Effector memory CD8-positive, alpha-beta T cell (primary cell): ENCODE results near the gene NEGR1.

Source experiments
- ATAC-seq: fragments of 150-1000 bp; cut with Tn5 transposase; replicated peaks from 2 replicates; pipeline ENCODE4 v1.10.0; 2021; ENCODE audit warnings: mild to moderate bottlenecking, moderate library complexity
- DNase-seq, 3 experiments: peaks; one replicate each; pipeline ENCODE4 v3.0.0; 2021
- H3K27ac Mint-ChIP-seq, 2 donors: one replicate each; pipeline ENCODE4 v1.8.0; 2022; ENCODE audit warnings: mild to moderate bottlenecking in 2 of 2, mixed read lengths in 2 of 2, moderate library complexity in 2 of 2
- H3K27me3 Mint-ChIP-seq, 2 donors: one replicate each; pipeline ENCODE4 v1.8.0; 2022; ENCODE audit warnings: mixed read lengths in 2 of 2
- H3K36me3 Mint-ChIP-seq: one replicate; pipeline ENCODE4 v1.8.0; 2022; ENCODE audit warnings: mild to moderate bottlenecking, moderate library complexity, mixed read lengths; ENCODE audit not compliant: insufficient read depth
- H3K4me1 Mint-ChIP-seq, 2 donors: one replicate each; pipeline ENCODE4 v1.8.0; 2022; ENCODE audit warnings: low read depth in 2 of 2, mixed read lengths in 2 of 2
- H3K4me3 Mint-ChIP-seq, 2 donors: one replicate each; pipeline ENCODE4 v1.8.0; 2022; ENCODE audit warnings: mild to moderate bottlenecking in 2 of 2, mixed read lengths in 2 of 2, moderate library complexity in 2 of 2
- H3K9me3 Mint-ChIP-seq, 2 donors: one replicate each; pipeline ENCODE4 v1.8.0; 2022; ENCODE audit warnings: mixed read lengths in 2 of 2

The NEGR1 gene

GRCh38 chr1:71377886-71378285 is 904.5 kb downstream of the NEGR1 start:
- Mint-ChIP-seq H3K27me3 (no peaks in the 10 kb centered on the region), H3K4me1 (no peaks in the 10 kb centered on the region), H3K4me3 (no peak overlapping the region), H3K9me3 (peaks cover 18 to 33% of the 10 kb centered on the region in 2 donors), H3K27ac (no peak overlapping the region), H3K36me3 (no peaks in the 10 kb centered on the region)
- no peak for ATAC-seq
- no peak for DNase-seq

DNA sequence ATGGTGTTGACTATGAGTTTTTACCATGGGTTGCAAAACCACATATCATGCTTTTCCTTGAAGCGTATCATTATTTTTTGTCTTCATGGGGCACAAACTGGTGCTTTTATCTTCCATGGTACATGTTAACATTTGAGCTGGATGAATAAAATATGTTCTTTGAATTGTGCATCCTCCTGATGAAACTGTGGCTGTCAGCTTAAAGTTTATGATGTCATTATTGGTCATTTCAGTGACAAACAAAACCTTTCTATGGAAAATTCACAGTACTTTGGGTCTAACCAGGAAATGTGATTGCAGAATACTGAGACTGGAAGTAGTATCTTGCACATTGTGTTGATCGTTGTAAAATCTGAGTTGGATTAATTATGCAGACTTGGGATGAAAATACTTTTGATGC is 909.8 kb downstream of the NEGR1 start:
- no peaks in the 10 kb centered on the region for H3K36me3 Mint-ChIP-seq

GRCh38 chr1:71371581-71371980 is 910.8 kb downstream of the NEGR1 start:
- H3K4me1 Mint-ChIP-seq: no peaks in the 10 kb centered on the region
- H3K9me3 Mint-ChIP-seq: peaks cover 0 to 4% of the 10 kb centered on the region in 2 donors
- no peak for ATAC-seq
- no peak overlapping the region for H3K4me3 Mint-ChIP-seq
- H3K27ac Mint-ChIP-seq: no peak overlapping the region
- no peaks in the 10 kb centered on the region for H3K36me3 Mint-ChIP-seq
- no peak for DNase-seq
- no peaks in the 10 kb centered on the region for H3K27me3 Mint-ChIP-seq

More for the DNA sequence above, 909.8 kb downstream of the NEGR1 start:
- peaks cover 5% of the 10 kb centered on the region in 2 donors for H3K9me3 Mint-ChIP-seq
- ATAC-seq (no peak), DNase-seq (no peak)
- H3K4me1 Mint-ChIP-seq: no peaks in the 10 kb centered on the region
- no peaks in the 10 kb centered on the region for H3K27me3 Mint-ChIP-seq
- no peak overlapping the region for H3K27ac Mint-ChIP-seq
- H3K4me3 Mint-ChIP-seq: no peak overlapping the region

- Mint-ChIP-seq H3K36me3 (no peaks in the 10 kb centered on the region), H3K27ac (no peak overlapping the region), H3K4me3 (no peak overlapping the region), H3K9me3 (peaks cover 6 to 11% of the 10 kb centered on the region in 2 donors), H3K4me1 (no peaks in the 10 kb centered on the region), H3K27me3 (no peaks in the 10 kb centered on the region)
- ATAC-seq: no peak
- DNase-seq: no peak
Measured at GRCh38 chr1:71364236-71364635, 918.1 kb downstream of the NEGR1 start.

- no peak overlapping the region for H3K4me3 Mint-ChIP-seq
- H3K36me3 Mint-ChIP-seq: no peaks in the 10 kb centered on the region
- H3K27me3 Mint-ChIP-seq: no peaks in the 10 kb centered on the region
- ATAC-seq (no peak), DNase-seq (no peak)
- H3K27ac Mint-ChIP-seq: no peak overlapping the region
- H3K9me3 Mint-ChIP-seq: peaks cover 8 to 11% of the 10 kb centered on the region in 2 donors
- no peaks in the 10 kb centered on the region for H3K4me1 Mint-ChIP-seq
Measured at GRCh38 chr1:71362691-71363090, 919.6 kb downstream of the NEGR1 start.

DNA sequence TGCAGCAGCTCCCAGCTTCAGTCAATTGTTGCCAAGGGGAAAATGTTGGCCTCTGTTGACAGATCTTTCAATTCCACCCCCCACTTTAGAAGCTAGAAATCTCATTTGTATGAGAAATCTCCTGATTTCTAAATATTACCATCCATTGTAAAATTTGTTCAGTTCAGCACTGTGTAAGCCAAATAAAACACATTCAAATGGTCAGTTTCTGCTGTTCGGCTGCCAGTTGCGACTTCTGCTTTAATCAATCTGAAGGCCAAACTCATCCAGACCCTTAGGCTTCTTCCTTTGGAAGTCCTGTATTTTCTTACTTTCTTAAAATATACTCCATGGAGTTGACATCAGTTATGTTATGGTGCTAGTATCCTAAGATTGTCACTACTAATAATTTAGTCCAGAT is 920.3 kb downstream of the NEGR1 start:
- H3K27ac Mint-ChIP-seq: no peak overlapping the region
- H3K4me3 Mint-ChIP-seq: no peak overlapping the region
- H3K27me3 Mint-ChIP-seq: no peaks in the 10 kb centered on the region
- H3K4me1 Mint-ChIP-seq: no peaks in the 10 kb centered on the region
- no peak for DNase-seq
- ATAC-seq: no peak
- no peaks in the 10 kb centered on the region for H3K36me3 Mint-ChIP-seq
- peaks cover 8 to 9% of the 10 kb centered on the region in 2 donors for H3K9me3 Mint-ChIP-seq

- H3K36me3 Mint-ChIP-seq: no peaks in the 10 kb centered on the region
- peaks cover 17 to 26% of the 10 kb centered on the region in 2 donors for H3K9me3 Mint-ChIP-seq
- H3K27me3 Mint-ChIP-seq: no peaks in the 10 kb centered on the region
- H3K27ac Mint-ChIP-seq: no peak overlapping the region
- DNase-seq (no peak), ATAC-seq (no peak)
- no peak overlapping the region for H3K4me3 Mint-ChIP-seq
- no peaks in the 10 kb centered on the region for H3K4me1 Mint-ChIP-seq
Measured at GRCh38 chr1:71357708-71358107, 924.6 kb downstream of the NEGR1 start.

- Mint-ChIP-seq H3K4me3 (no peak overlapping the region), H3K27me3 (no peaks in the 10 kb centered on the region), H3K9me3 (peaks cover 10 to 13% of the 10 kb centered on the region in 2 donors), H3K27ac (no peak overlapping the region), H3K4me1 (no peaks in the 10 kb centered on the region), H3K36me3 (no peaks in the 10 kb centered on the region)
- no peak for ATAC-seq
- no peak for DNase-seq
Measured at GRCh38 chr1:71351438-71351837, 930.9 kb downstream of the NEGR1 start.

GRCh38 chr1:71350805-71351204 is 931.5 kb downstream of the NEGR1 start:
- H3K27ac Mint-ChIP-seq: no peak overlapping the region
- peaks cover 6 to 7% of the 10 kb centered on the region in 2 donors for H3K9me3 Mint-ChIP-seq
- DNase-seq: no peak
- H3K4me1 Mint-ChIP-seq: no peaks in the 10 kb centered on the region
- no peak for ATAC-seq
- no peak overlapping the region for H3K4me3 Mint-ChIP-seq
- no peaks in the 10 kb centered on the region for H3K36me3 Mint-ChIP-seq
- no peaks in the 10 kb centered on the region for H3K27me3 Mint-ChIP-seq

GRCh38 chr1:71350330-71350729 is 932.0 kb downstream of the NEGR1 start:
- Mint-ChIP-seq H3K9me3 (peaks cover 2 to 6% of the 10 kb centered on the region in 2 donors), H3K27ac (no peak overlapping the region), H3K27me3 (no peaks in the 10 kb centered on the region), H3K4me1 (no peaks in the 10 kb centered on the region), H3K4me3 (no peak overlapping the region), H3K36me3 (no peaks in the 10 kb centered on the region)
- ATAC-seq (no peak), DNase-seq (no peak)
